GM11168 (cell line): Measurements from ENCODE around the gene FEN1.

ENCODE experiments used
- in situ Hi-C: fragments of 300-500 bp; cut with MboI; formaldehyde crosslinking; loops from one replicate; pipeline ENCODE4 v1.12.0; 2022; ENCODE audit warnings: low sequenced_read_pairs; ENCODE audit not compliant: unreplicated experiment

Gene FEN1

DNA sequence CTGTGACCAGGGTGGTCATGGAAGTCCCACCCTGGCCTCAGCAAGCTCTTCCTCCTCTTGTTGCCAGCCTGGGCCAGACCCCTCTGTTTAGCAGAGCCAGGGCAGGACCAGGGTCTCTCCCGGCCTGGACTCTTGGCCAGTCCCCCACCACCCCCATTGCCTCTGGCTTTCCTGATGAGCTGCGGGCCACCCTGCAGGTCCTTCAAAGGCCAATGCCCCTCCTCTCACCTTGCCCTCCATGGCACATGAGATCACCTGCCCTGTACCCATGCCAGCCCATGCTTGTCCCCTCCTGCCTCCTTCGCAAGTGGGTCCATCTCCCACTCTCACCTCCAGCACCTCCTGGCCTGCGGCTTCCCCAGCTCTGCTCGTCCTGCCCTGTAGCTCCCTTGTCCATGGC lies 45.8 kb downstream of the FEN1 start:
- in situ Hi-C loops = no loop called here

DNA sequence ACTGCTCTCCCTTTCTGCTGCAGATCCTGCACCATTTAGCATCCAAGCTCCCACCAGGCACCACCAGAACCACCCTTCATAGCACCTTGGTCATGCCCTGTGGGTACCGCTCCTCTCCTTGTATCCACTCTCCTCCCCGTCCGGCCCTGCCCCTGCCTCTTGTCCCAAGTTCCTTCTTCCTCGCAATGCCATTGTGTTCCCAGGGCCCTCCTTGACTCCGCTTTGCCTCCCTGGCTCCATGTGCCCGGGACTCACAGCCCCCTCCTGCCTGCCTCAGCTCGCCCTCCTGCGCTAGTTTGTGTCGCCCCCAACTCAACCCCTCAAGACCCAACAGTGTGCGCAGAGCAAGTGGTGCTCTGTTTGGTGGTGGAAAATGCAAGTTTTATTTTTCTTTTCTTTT lies 46.2 kb downstream of the FEN1 start:
- in situ Hi-C loops = no loop called here

DNA sequence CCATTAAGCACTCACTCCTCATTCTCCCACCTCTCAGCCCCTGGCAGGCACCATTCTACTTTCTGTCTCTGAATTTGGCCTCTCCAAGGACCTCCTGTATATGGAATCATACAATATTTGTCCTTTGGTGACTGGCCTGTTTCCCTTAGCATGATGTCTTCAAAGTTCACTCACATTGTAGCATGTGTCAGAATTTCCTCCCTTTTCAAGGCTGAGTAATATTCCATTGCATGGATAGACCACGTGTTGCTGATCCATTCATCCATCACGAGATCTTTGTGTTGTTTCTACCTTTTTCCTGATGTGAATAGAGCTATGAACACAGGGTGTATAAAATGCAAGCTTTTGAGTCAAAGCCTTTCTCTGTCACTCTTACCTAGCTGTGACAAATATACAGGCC lies 47.0 kb downstream of the FEN1 start:
- in situ Hi-C loops = no loop called here

DNA sequence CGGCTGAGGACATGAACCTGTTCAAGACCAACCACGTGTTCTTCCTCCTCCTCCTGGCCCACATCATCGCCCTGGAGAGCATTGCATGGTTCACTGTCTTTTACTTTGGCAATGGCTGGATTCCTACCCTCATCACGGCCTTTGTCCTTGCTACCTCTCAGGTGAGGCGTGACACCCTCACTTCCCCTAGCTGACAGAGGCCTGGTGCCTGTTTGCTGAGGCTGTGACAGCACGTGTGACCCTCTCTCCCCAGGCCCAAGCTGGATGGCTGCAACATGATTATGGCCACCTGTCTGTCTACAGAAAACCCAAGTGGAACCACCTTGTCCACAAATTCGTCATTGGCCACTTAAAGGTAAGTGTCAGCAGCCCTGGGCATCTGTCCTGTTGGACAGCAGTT lies 47.7 kb downstream of the FEN1 start:
- in situ Hi-C loops = no loop called here

DNA sequence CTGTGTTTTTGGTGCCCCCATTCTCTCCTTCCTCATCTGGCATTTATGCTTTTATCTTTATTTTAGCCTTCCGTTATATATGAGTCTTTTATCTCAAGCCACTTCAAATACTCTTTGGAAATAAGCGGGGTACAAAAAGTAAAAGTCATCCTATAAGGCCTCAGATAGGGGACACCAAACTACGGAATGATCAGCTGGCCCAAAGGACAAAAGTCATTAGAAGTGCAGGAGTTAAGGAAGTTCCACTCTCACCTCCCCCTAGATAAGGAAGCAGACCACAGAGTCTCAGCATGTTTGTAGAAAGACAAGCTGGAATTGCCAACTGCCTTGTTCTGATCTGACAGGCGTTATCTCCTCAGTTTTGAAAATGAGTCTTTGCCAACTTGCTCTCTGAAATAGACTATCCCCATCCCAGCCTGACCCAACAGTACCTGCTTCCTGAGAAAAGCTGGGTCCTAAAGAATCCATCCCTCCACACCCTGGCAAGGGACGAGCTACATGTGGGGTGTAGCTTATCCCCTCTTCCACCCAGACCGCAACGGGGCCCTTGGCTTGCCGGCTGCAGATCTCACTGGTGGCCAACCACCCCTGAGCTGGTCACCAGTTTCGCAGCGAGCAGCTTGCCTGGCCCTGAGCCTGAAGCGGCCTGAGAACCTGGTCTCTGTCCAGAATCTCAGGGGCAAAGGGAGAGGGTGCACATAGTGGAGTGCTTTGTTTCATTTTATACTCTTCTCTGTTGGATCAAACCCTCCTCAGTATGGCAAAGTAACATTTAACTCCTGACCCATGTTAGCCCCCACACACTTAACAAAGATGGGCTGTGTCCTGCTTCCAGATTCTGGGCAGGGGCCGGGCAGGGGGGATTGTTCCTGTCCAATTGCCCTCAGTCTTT lies 49.2 kb downstream of the FEN1 start:
- in situ Hi-C loops = no loop called here

DNA sequence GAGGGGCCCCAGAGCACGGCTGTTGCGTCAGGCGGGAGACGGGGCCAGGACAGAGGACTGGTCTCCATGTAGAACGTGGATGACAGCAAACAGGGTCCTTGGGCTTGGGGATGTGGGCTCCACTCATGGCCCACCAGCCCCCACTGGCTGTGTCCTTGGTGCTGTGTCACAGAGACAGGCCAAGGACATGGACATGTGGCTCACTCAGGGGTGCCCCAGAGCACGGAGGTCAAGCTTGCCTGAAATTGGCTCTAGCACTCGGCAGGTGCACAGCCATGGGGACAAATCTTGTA lies 49.8 kb downstream of the FEN1 start:
- in situ Hi-C loops = no loop called here

DNA sequence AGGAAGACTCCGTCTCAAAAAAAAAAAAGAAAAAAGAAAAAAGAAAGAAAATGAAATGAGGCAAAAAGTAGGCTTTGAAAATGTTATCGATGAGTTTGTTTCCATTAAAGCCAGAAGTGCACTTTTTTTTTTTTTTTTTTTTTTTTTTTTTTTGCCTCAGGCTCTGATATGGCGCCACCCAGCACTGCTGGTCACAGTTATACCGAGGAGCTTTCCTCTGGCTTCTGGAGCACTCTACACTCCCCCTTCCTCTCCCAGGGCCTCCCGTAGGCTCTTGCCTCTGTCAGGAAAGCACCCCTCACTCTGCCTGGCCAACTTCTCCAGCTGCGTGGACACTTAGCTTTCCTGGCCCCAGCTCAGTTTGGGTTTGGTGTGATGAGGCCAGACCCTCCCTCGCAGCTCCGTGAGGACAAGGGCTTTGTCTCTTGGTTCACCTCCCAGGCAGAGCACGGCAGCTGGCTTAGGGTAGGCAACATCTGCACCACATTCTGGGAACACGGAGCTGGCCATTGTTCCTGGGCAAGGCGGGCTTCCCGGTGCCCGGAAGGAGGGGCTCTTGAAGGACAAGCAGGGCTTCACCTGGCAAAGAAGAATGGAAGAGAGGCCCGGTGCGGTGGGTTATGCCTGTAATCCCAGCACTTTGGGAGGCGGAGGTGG lies 52.3 kb downstream of the FEN1 start:
- in situ Hi-C loops = no loop called here

DNA sequence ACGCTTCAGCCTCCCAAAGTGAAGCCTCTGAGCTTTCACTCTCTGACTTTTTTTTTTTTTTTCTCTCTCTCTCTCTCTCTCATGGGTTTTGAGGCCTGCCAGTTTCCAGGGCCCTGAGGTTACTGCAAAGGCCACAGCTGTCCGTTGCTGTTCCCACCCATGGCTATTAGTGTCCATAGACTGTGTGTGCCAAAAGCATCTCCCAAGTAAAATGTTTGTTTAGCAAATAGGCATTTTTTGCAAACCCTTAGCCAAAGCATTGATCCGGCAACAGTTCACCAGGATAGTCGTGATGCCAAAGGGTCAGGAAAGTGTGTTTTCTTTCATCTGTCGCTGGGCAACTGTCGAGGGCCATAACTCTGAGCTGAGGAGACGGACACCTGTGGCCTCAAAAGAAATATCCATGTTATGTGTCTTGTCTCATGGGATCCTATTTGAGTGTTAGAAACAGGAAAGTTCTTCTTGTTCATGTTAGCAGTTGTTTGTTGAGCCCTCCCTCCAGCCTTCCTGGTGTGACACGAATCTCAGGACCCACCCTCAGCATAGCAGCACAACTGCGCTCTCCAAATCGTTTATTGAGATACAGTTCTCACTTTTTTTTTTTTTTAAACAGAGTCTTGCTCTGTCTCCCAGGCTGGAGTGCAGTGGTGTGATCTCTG lies 53.8 kb downstream of the FEN1 start:
- in situ Hi-C loops = no loop called here
